ENCODE results near the gene CTRB2.
"Not testable (repeated sequence)": the region's sequence is repeated elsewhere in the genome, so short reads cannot be mapped to it uniquely, and the experiment has no call there.

The CTRB2 gene

DNA sequence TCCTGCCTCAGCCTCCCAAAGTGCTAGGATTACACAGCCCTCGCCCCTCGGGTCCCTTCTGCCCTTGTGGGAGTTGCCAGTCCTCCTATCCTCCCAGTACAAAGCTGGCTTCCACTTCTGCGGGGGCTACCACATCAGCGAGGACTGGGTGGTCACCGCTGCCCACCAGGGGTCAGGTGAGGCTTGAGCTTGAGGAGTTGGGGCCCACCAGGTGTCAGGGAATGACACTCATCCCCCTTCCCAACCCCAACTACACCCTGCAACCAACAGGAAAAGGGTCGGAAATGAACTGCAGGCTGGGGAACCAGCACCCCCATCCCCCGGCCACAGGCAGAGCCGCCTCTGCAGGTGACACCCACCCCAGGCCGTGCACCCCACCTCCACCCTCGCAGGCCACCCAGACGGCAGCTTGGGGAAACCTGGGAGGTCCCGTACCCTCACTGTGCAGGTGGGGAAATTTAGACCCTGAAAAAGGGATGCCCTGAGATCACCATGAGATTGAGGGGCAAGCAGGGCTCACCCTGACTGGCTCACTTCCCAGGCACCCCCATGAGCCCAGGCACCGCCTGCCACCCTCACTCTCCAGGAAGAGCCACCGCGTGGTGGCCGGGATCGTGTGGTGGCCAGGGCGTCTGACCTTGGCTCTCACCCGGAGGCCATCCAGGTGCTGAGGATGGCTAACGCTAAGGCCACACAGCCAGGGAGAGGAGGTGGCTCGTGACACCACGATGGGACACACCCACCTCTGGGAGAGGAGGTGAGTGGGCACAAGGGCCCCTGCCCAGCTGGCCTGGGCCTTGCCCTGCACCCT is 19.8 kb upstream of the CTRB2 start:
- no peak for DNase-seq (ENCODE audit: low read depth)

GRCh38 chr16:75225678-75226515 is 18.9 kb upstream of the CTRB2 start:
- DNase-seq (ENCODE audit: low read depth) = no peak

DNA sequence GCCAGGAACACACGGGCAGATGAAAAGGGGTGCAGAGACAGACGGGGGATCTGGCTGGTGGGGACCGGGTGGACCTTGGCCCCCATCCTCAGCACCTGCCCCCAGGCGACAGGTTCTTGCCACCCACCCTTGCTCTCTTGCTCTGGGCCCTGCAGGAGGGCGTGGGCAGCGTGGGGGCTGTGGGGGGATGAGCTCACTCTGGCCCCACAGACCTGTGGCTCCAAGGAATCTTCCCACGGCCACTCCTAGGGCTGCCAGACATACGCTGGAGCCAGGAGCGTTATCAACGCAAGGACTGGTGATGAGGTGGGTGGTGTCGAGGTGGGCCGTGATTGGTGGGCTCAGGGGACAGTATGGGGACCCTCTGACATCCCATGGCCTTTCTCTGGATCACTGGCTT is 18.1 kb upstream of the CTRB2 start:
- no peak for DNase-seq (ENCODE audit: low read depth)

GRCh38 chr16:75224306-75225082 is 17.5 kb upstream of the CTRB2 start:
- no peak for DNase-seq (ENCODE audit: low read depth)

- DNase-seq (ENCODE audit: low read depth) = not testable (repeated sequence)
These were observed 16.2 kb upstream of the CTRB2 start for GRCh38 chr16:75223129-75223528.

- no peak for DNase-seq (ENCODE audit: low read depth)
These were observed 15.4 kb upstream of the CTRB2 start for GRCh38 chr16:75222271-75222783.

DNA sequence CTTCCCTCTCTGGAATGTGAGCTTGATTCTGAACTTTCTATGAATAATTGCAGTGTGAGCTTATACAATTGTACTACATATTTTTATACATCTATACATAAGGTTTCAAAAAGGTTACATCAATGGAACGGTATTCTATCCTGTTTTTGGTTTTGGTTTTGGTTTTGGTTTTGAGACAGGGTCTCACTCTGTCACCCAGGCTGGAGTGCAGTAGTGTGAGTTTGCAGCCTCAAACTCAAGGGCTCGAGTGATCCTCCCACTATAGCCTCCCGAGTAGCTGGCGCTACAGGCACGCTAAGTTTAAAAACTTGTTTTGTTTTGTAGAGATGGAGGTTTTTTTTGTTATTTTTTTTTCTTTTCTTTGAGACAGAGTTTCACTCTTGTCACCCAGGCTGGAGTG is 12.9 kb upstream of the CTRB2 start:
- DNase-seq (ENCODE audit: low read depth) = no peak

GRCh38 chr16:75219088-75219487 is 12.1 kb upstream of the CTRB2 start:
- no peak for DNase-seq (ENCODE audit: low read depth)

DNA sequence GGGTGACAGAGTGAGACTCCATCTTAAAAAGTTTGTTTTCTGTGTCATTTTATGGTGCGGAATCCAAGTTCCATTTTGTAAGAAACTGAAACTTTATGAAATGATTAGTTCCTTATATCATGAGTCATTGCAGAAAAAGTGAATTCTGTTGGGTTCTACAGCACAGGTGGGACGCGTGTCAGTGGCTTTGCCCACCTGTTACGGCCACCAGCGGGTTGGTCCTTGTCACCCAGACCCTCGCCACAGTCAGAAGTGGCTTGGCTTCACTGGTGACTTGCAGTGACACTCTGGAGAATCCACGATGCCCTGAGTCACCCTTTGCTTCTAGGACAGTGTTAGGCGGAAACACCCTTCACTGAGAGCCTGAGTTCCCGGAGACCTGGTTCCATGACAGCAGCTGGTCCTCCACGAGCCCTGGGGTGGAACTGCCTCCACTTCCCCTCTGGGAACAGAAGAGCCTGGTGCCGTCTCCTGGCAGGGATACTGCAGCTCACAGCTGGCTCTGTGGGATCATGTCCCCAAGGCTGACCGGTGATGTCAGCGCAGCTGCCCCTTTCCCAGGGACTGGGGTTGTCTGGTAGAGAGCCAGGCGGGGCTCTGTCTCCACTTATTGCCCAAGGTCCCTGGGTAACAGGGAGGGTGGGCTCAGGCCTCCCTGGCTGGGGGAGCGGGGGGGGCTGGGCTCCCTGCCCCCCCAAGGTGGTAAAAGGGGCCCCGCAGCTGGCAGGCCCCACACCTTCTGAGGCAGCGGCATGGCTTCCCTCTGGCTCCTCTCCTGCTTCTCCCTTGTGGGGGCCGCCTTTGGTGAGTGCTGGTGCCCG is 11.5 kb upstream of the CTRB2 start, which contains the start of gene CTRB1:
Gene CTRB1, plus strand, starts transcription at position 733 of the 821 bp plus-strand sequence. Its CDS starts 20 bp downstream, at position 753.
- DNase-seq (ENCODE audit: low read depth) = no peak

- no peak for DNase-seq (ENCODE audit: low read depth)
These were observed 10.5 kb upstream of the CTRB2 start for GRCh38 chr16:75217389-75217851.

GRCh38 chr16:75216576-75216975 is 9.6 kb upstream of the CTRB2 start:
- DNase-seq (ENCODE audit: low read depth) = no peak

DNA sequence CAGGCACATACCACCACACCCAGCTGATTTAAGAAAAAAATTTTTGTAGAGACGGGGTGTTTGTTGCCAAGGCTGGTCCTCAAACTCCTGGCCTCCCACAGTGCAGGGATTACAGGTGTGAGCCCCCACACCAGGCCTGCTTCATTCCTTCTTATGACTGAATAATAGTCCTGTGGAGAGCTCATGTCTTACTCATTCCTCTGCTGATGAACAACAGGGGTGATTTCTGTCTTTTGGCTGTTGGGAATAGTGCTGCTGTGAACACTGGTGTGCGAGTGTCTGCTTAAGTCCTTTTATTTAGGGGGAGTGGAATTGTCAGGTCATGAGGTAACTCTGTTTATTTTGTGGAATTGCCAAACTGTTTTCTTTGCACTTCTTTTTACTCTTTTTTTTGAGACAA is 9.2 kb upstream of the CTRB2 start:
- no peak for DNase-seq (ENCODE audit: low read depth)

- DNase-seq (ENCODE audit: low read depth) = not testable (repeated sequence)
These were observed 4.3 kb upstream of the CTRB2 start for GRCh38 chr16:75211286-75211685.

DNA sequence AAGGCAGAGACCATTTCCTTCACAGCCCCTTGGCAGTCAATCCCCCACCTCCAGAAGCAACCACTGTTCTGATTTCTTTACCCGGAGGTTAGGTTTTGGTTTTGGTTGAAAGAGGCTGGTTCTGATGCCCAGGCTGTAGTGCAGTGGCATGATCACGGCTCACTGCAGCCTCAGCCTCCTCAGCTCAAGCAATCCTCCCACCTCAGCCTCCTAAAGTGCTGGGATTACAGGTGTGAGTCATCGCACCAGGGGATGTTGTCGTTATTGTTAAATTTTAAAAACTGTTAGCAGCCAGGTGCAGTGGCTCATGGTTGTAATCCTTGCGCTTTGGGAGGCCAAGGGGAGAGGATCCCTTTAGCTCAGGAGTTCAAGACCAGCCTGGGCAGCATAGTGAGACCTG is 3.0 kb upstream of the CTRB2 start:
- no peak for DNase-seq (ENCODE audit: low read depth)

DNA sequence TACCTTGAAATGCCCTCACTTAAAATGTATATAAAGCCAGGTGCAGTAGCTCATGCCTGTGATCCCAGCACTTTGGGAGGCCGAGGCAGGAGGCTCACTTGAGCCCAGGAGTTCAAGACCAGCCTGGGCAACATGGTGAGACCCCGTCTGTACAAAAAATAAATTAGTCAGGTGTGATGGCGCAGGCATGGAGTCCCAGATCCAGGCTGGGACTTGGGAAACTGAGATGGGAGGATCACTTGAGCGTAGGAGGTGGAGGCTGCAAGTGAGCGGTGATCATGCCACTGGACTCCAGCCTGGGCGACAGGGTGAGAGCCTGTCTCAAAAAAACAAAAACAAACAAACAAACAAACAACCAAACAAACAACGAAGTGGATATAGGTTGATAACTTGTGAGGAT is 2.6 kb upstream of the CTRB2 start:
- not testable (repeated sequence) for DNase-seq (ENCODE audit: low read depth)

DNA sequence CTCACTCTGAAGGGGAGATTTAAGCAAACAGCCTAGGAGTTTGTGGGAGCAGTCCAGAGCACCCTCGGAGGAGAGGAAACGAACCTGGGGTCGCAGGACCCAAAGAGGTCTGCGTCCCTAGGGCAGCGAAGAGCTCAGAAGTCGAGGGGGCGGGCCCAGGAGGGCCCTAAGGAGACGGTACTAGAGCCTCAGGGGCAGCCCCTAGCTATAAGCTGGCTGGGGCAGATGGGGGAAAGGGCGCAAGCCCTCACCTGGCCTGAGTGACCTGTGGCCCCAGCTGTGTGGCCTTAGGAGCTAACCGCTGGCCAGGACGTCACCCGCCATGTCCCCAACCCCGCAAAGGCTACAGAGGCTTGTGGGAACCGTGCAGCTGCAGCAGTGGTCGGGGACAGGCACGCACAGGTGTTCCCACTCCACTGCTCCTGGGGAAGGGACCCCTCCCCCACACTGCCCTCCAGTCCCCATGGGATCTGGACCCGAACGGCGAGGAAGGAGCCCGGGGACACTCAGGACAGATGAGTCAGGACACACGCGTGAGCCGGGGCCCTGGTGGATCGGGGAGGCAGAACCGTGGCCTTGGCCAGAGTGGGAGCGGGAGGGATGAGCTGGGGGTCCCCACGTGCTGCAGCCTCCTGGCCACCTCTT is 2.0 kb upstream of the CTRB2 start:
- no peak for DNase-seq (ENCODE audit: low read depth)

DNA sequence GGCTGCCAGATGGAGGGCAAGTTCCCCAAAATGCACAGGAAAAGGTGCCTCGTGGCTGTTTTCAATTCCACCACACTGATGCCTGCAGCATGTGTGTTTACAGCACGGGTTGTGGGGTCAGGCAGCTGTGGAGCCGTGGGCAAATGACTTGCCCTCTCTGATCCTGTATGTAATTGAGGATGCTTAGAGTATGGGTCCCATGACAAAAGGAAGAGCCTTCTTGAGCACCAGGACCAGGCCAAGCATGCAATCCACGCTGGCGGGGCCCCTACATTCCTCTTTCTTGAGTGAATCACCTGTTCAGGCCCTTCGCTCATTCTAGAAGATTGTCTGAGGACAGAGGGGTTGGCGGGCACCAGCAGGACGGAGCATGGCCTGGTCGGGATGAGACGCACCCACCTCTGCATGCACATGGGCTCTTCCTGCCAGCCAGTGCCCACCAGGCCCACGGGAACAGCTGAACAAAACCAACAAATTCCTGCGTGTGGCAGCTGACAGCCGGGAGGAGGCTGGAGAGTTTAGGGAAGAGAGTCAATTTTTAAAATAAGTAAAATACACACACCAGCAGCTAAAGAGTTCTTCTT is 1.4 kb upstream of the CTRB2 start:
- no peak for DNase-seq (ENCODE audit: low read depth)

DNA sequence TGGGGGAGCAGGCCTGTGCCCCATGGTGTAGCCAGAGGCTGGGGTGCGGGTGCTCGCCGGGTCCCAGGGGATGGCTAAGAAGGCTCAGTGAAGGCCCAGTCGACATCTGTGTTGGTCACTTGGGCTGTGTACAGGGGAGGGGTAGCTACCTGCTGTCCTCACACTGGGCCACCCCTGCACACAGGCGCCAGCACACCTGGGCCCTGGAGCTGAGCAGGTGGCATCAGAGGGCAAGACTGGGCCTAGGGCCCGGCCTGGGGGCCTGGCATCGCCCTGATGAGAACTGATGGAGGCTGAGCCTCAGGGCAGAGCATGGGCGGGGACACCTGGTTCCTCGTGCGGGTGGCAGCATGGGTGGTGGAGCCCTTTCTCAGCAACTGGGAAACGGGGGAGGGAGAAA is 870 bp upstream of the CTRB2 start:
- no peak for DNase-seq (ENCODE audit: low read depth)

- DNase-seq (ENCODE audit: low read depth) = not testable (repeated sequence)
These were observed 806 bp downstream of the CTRB2 start for GRCh38 chr16:75205961-75206748.

Data from stimulated activated CD4-positive, alpha-beta T cell treated with anti-CD3 and anti-CD28 coated beads, Interleukin-2, amount 100 ng/mL, for 4 hours (primary cell).